22Rv1 (cell line): ENCODE measurements around the gene CACYBP.

Source experiments
- CTCF ChIP-seq: fragments of 450-650 bp; IDR thresholded peaks from 2 replicates; pipeline ENCODE4 v1.5.1; 2017; ENCODE audit warnings: mild to moderate bottlenecking
- ZFX ChIP-seq: fragments of 450-650 bp; IDR thresholded peaks from 2 replicates; pipeline ENCODE4 v1.6.1; 2017; ENCODE audit warnings: antibody characterized with exemption, borderline replicate concordance

- TF ChIP-seq CTCF (no peak), ZFX (no peak)
These were observed 9.3 kb upstream of the CACYBP start for GRCh38 chr1:174990382-174990999.
